H1 (cell line): ENCODE measurements around the gene ST8SIA4. TPM values are rescaled to one million over a fixed set of nuclear protein-coding genes. Genes with fewer than 3 reads are reported as not detected.

Experiments
- CTCF ChIA-PET: fragments of 300-600 bp; sonication (Branson Sonifier 250); formaldehyde crosslinking; loops from one replicate; lab custom pipeline; 2021; ENCODE audit not compliant: partially characterized antibody; lab: Charles Lee
- POLR2A ChIA-PET: fragments of 300-600 bp; sonication (Branson Sonifier 250); formaldehyde crosslinking; loops from one replicate; lab custom pipeline; 2021; ENCODE audit warnings: inconsistent platforms; ENCODE audit not compliant: partially characterized antibody; lab: Charles Lee
- DNase-seq, 2 experiments: peaks; one replicate each; pipeline versions ENCODE4 v3.0.0 to v3.0.0-alpha.2; 2010 to 2022; ENCODE audit warnings: low spot score in 2 of 2, low read depth in 1 of 2, mixed read lengths in 1 of 2
- FAIRE-seq: peaks from 2 replicates; lab custom pipeline; 2011; peaks lifted over from hg19 to GRCh38; lab: Jason Lieb, UNC
- H2AFZ ChIP-seq: 2 replicates; pipeline ENCODE4 v1.8.1; 2012; ENCODE audit warnings: low read length, inconsistent platforms
- H2AK5ac ChIP-seq: 2 replicates; pipeline ENCODE4 v1.6.1; 2013; ENCODE audit warnings: low read depth, low read length
- H2BK120ac ChIP-seq: replicated peaks from 2 replicates; pipeline ENCODE3; 2013; ENCODE audit warnings: low read depth, low read length, inconsistent platforms
- H2BK12ac ChIP-seq: 2 replicates; pipeline ENCODE4 v1.6.1; 2013; ENCODE audit warnings: low read depth, low read length
- H2BK15ac ChIP-seq: 2 replicates; pipeline ENCODE4 v1.6.1; 2013; ENCODE audit warnings: low read length
- H2BK20ac ChIP-seq: 2 replicates; pipeline ENCODE4 v1.6.1; 2013; ENCODE audit warnings: low read length
- H2BK5ac ChIP-seq: 2 replicates; pipeline ENCODE4 v1.6.1; 2013; ENCODE audit warnings: low read depth, low read length
- H3K14ac ChIP-seq: 2 replicates; pipeline ENCODE4 v1.6.1; 2013; ENCODE audit warnings: inconsistent platforms; ENCODE audit not compliant: insufficient read length
- H3K18ac ChIP-seq: 2 replicates; pipeline ENCODE4 v1.6.1; 2013; ENCODE audit warnings: low read length; ENCODE audit errors: extremely low read depth
- H3K23ac ChIP-seq: 2 replicates; pipeline ENCODE4 v1.6.1; 2013; ENCODE audit warnings: inconsistent platforms; ENCODE audit not compliant: insufficient read length
- H3K23me2 ChIP-seq: 2 replicates; pipeline ENCODE4 v1.6.1; 2013; ENCODE audit warnings: low read depth, low read length
- H3K27ac ChIP-seq: 2 replicates; pipeline ENCODE4 v1.6.1; 2011; ENCODE audit warnings: low read depth, low read length, inconsistent platforms
- H3K27me3 ChIP-seq, 4 experiments: replicated peaks in 1 of 4; 1 replicate in 1 of 4; 2 replicates in 3 of 4; pipeline versions ENCODE4 v1.6.1 to v1.8.1; 2011 to 2013; ENCODE audit warnings: low read length in 3 of 4, mild to moderate bottlenecking in 3 of 4, inconsistent platforms in 2 of 4, mixed read lengths in 2 of 4, moderate library complexity in 1 of 4; ENCODE audit not compliant: control insufficient read depth in 3 of 4, insufficient read depth in 3 of 4; ENCODE audit errors: extremely low read depth in 1 of 4
- H3K36me3 ChIP-seq, 4 experiments: 2 replicates each; pipeline versions ENCODE4 v1.6.1 to v1.8.1; 2011 to 2013; ENCODE audit warnings: mild to moderate bottlenecking in 4 of 4, low read length in 3 of 4, moderate library complexity in 2 of 4, control low read depth in 1 of 4, inconsistent platforms in 1 of 4; ENCODE audit not compliant: insufficient read depth in 4 of 4, control insufficient read depth in 2 of 4
- H3K4ac ChIP-seq: replicated peaks from 2 replicates; pipeline ENCODE3; 2013; ENCODE audit warnings: low read length, low read depth, mixed read lengths, inconsistent platforms; ENCODE audit not compliant: insufficient read length
- H3K4me1 ChIP-seq, 4 experiments: replicated peaks in 1 of 4; 1 replicate in 1 of 4; 2 replicates in 3 of 4; pipeline versions ENCODE4 v1.6.1 to v1.8.1; 2011 to 2013; ENCODE audit warnings: low read length in 3 of 4, inconsistent platforms in 2 of 4, mixed read lengths in 1 of 4; ENCODE audit not compliant: insufficient read depth in 4 of 4, control insufficient read depth in 3 of 4
- H3K4me2 ChIP-seq, 2 experiments: 2 replicates each; pipeline versions ENCODE4 v1.6.1 to v1.8.1; 2011 to 2013; ENCODE audit warnings: low read depth in 2 of 2, low read length in 2 of 2, control low read depth in 1 of 2, inconsistent platforms in 1 of 2, mild to moderate bottlenecking in 1 of 2; ENCODE audit not compliant: insufficient read depth in 1 of 2
- H3K4me3 ChIP-seq, 4 experiments: fragments of 200-600, 300-600 bp in 1 of 4; sonication (generic), shearing (Covaris generic), sonication (Bioruptor Twin) in 1 of 4; 2 replicates each; pipeline versions ENCODE4 v1.5.1 to v1.8.1; 2011 to 2016; ENCODE audit warnings: low read length in 4 of 4, low read depth in 3 of 4, control low read depth in 2 of 4, inconsistent platforms in 2 of 4, mild to moderate bottlenecking in 2 of 4, mixed read lengths in 1 of 4, moderate library complexity in 1 of 4; ENCODE audit not compliant: insufficient read depth in 2 of 4; ENCODE audit errors: extremely low read depth in 1 of 4
- H3K56ac ChIP-seq: replicated peaks from 2 replicates; pipeline ENCODE3; 2013; ENCODE audit warnings: low read depth, mild to moderate bottlenecking, mixed read lengths, low read length, inconsistent platforms; ENCODE audit not compliant: insufficient read length
- H3K79me1 ChIP-seq: 2 replicates; pipeline ENCODE4 v1.6.1; 2013; ENCODE audit warnings: low read depth, low read length, control low read depth
- H3K79me2 ChIP-seq, 2 experiments: 2 replicates each; pipeline versions ENCODE4 v1.6.1 to v1.8.1; 2012 to 2013; ENCODE audit warnings: low read length in 2 of 2, mild to moderate bottlenecking in 2 of 2, inconsistent platforms in 1 of 2; ENCODE audit not compliant: insufficient read depth in 2 of 2, control insufficient read depth in 1 of 2
- H3K9ac ChIP-seq, 4 experiments: replicated peaks in 1 of 4; 1 replicate in 1 of 4; 2 replicates in 3 of 4; pipeline versions ENCODE4 v1.6.1 to v1.8.1; 2011 to 2013; ENCODE audit warnings: low read depth in 3 of 4, low read length in 3 of 4, control low read depth in 2 of 4, mild to moderate bottlenecking in 2 of 4, moderate library complexity in 2 of 4, inconsistent platforms in 1 of 4; ENCODE audit errors: extremely low read depth in 1 of 4
- H3K9me3 ChIP-seq, 2 experiments: 2 replicates each; pipeline versions ENCODE4 v1.6.1 to v1.8.1; 2012 to 2013; ENCODE audit warnings: mild to moderate bottlenecking in 2 of 2, moderate library complexity in 2 of 2, control low read depth in 1 of 2, inconsistent platforms in 1 of 2, low read depth in 1 of 2, low read length in 1 of 2, mixed read lengths in 1 of 2; ENCODE audit not compliant: insufficient read depth in 2 of 2
- H4K20me1 ChIP-seq, 2 experiments: replicated peaks in 1 of 2; 2 replicates each; pipeline versions ENCODE3 to v1.8.1; 2011 to 2013; ENCODE audit warnings: inconsistent platforms in 2 of 2, low read length in 2 of 2, mild to moderate bottlenecking in 1 of 2; ENCODE audit not compliant: insufficient read depth in 2 of 2, control insufficient read depth in 1 of 2
- H4K5ac ChIP-seq: 2 replicates; pipeline ENCODE4 v1.6.1; 2013; ENCODE audit warnings: low read length, low read depth, mixed read lengths, inconsistent platforms; ENCODE audit not compliant: insufficient read length
- H4K8ac ChIP-seq: 2 replicates; pipeline ENCODE4 v1.8.0; 2013; ENCODE audit warnings: mild to moderate bottlenecking, moderate library complexity, low read length, inconsistent platforms; ENCODE audit not compliant: insufficient read depth; ENCODE audit errors: extremely low read depth
- H4K91ac ChIP-seq: replicated peaks from 2 replicates; pipeline ENCODE3; 2013; ENCODE audit warnings: low read length, mixed read lengths, inconsistent platforms; ENCODE audit not compliant: insufficient read length
- ATF3 ChIP-seq: IDR thresholded peaks from 2 replicates; pipeline ENCODE4 v1.6.1; 2011; ENCODE audit warnings: low read depth, mild to moderate bottlenecking, low read length; ENCODE audit not compliant: insufficient read depth
- BACH1 ChIP-seq: IDR thresholded peaks from 2 replicates; pipeline ENCODE4 v1.6.1; 2012; ENCODE audit warnings: low read length, improper control_type of control experiment
- CTBP2 ChIP-seq: IDR thresholded peaks from 2 replicates; pipeline ENCODE4 v1.7.0; 2011; ENCODE audit warnings: borderline replicate concordance, mild to moderate bottlenecking, moderate library complexity, mixed read lengths, low read length; ENCODE audit not compliant: insufficient read depth, insufficient read length
- YY1 ChIP-seq: IDR thresholded peaks from 2 replicates; pipeline ENCODE4 v1.6.1; 2011; ENCODE audit warnings: low read depth, mild to moderate bottlenecking, low read length
- WGBS, 2 experiments: shearing (Covaris generic) in 1 of 2; methylation state at CpG; one replicate each; pipeline versions ENCODE4 v1.1.6 to v1.1.7; 2013 to 2015; ENCODE audit warnings: low lambda C conversion rate in 2 of 2, mixed read lengths in 2 of 2, inconsistent platforms in 1 of 2, low coverage in 1 of 2, missing lambda C conversion rate in 1 of 2; ENCODE audit not compliant: insufficient replicate concordance in 2 of 2, insufficient coverage in 1 of 2, insufficient read length in 1 of 2; ENCODE audit errors: extremely low coverage in 1 of 2, missing lambda C conversion rate in 1 of 2; 5-methylcytosine and 5-hydroxymethylcytosine counted together
- polyA plus RNA-seq, 7 experiments: library from polyadenylated mRNA; depleted of rRNA in 3 of 7; stranded (reverse) in 5 of 7; unstranded in 2 of 7; fragments of >200 nt in 5 of 7; fragments of 200-250 nt in 2 of 7; gene quantifications; 1 replicate in 5 of 7; 2 replicates in 1 of 7; 4 replicates in 1 of 7; pipeline versions ENCODE4 v1.2.1 to v1.2.3, GENCODE V29; 2011 to 2013; ENCODE audit warnings: missing spikeins in 2 of 7, mixed read lengths in 2 of 7
- total RNA-seq: library from RNA; stranded (reverse); fragmentation: NEBNext Ultra II Directional; extraction: Animal tissue kit (Norgen Biotek cat#: 25700); gene quantifications from 2 replicates; pipeline ENCODE4 v1.2.1, GENCODE V29; 2021

The ST8SIA4 gene
- total and polyA plus RNA-seq, 2 of the 8 experiments (the other 6 are each of a cell fraction or from before 2014, with no cell fraction given): 0.08 to 0.50 TPM

- Histone ChIP-seq H3K9me3 (no peaks in the 10 kb centered on the region), H4K8ac (no peak overlapping the region), H4K20me1 (no peaks in the 10 kb centered on the region)
- DNase-seq: no peak
- TF ChIP-seq YY1 (no peak), BACH1 (no peak), ATF3 (no peak), CTBP2 (no peak)
- TF ChIP-seq, all 59 proteins: peak for 0
- Histone ChIP-seq H3K4me2 (no peak overlapping the region), H2AK5ac (no peak overlapping the region), H2BK12ac (no peak overlapping the region), H2BK15ac (no peak overlapping the region), H3K79me2 (no peaks in the 10 kb centered on the region), H2BK5ac (no peak overlapping the region), H2AFZ (no peak overlapping the region), H4K5ac (no peak overlapping the region), H3K23ac (no peak overlapping the region), H4K91ac (no peak overlapping the region), H3K9ac (no peak overlapping the region), H2BK20ac (no peak overlapping the region), H3K56ac (no peak overlapping the region), H3K14ac (no peak overlapping the region), H3K27me3 (no peaks in the 10 kb centered on the region), H3K27ac (no peak overlapping the region), H3K4me1 (no peaks in the 10 kb centered on the region), H2BK120ac (no peak overlapping the region), H3K36me3 (no peaks in the 10 kb centered on the region), H3K23me2 (no peaks in the 10 kb centered on the region), H3K4ac (no peak overlapping the region), H3K79me1 (no peaks in the 10 kb centered on the region), H3K18ac (no peak overlapping the region), H3K4me3 (no peak overlapping the region)
- FAIRE-seq: no peak
- 92% methylated on average over 5 of the region's 5 CpGs; no CpG with 5 or more reads in 1 of the 2 experiments for WGBS, 2 experiments
- POLR2A ChIA-PET: no interaction called here
- CTCF ChIA-PET: interaction anchor here (0.7 kb wide), 1 partner anchor 20 kb away, joined by 3 read pairs; no protein-coding TSS in a partner anchor
These were observed 102.5 kb downstream of the ST8SIA4 start for GRCh38 chr5:100800562-100800961.
